Lung (tissue), 12 donors: ENCODE data around the gene WWTR1. TPM values are rescaled to one million over a fixed set of nuclear protein-coding genes. Genes with fewer than 3 reads are reported as not detected.

Source experiments
- ATAC-seq: fragments of 200-7000 bp; cut with Tn5 transposase; one replicate; pipeline ENCODE4 v1.9.1; 2020; ENCODE audit warnings: moderate number of reproducible peaks; ENCODE audit not compliant: insufficient read depth, low FRiP score
- DNase-seq, 3 donors: peaks; one replicate each; pipeline ENCODE4 v3.0.0-alpha.2; 2013 to 2017
- H3K27ac ChIP-seq, 2 donors: one replicate each; pipeline ENCODE4 v1.5.1; 2013; ENCODE audit warnings: mild to moderate bottlenecking in 2 of 2, moderate library complexity in 2 of 2, control low read depth in 1 of 2, inconsistent platforms in 1 of 2, low read depth in 1 of 2, low read length in 1 of 2
- H3K27me3 ChIP-seq, 3 donors: one replicate each; pipeline ENCODE4 v1.5.1; 2013; ENCODE audit warnings: low read length in 2 of 3; ENCODE audit not compliant: control insufficient read depth in 3 of 3, insufficient read depth in 3 of 3
- H3K36me3 ChIP-seq, 4 donors: one replicate each; pipeline ENCODE4 v1.5.1; 2013; ENCODE audit warnings: low read length in 4 of 4, mild to moderate bottlenecking in 1 of 4, moderate library complexity in 1 of 4; ENCODE audit not compliant: control insufficient read depth in 4 of 4, insufficient read depth in 4 of 4
- H3K4me1 ChIP-seq, 5 donors: one replicate each; pipeline ENCODE4 v1.5.1; 2013; ENCODE audit warnings: low read length in 5 of 5, mild to moderate bottlenecking in 2 of 5, moderate library complexity in 1 of 5; ENCODE audit not compliant: control insufficient read depth in 5 of 5, insufficient read depth in 5 of 5
- H3K4me3 ChIP-seq: one replicate; pipeline ENCODE4 v1.5.1; 2013; ENCODE audit warnings: mild to moderate bottlenecking, control low read depth, moderate library complexity
- H3K9ac ChIP-seq, 2 donors: one replicate each; pipeline ENCODE4 v1.5.1; 2013; ENCODE audit warnings: low read length in 2 of 2, control low read depth in 1 of 2; ENCODE audit not compliant: insufficient read depth in 1 of 2
- H3K9me3 ChIP-seq, 4 donors: one replicate each; pipeline ENCODE4 v1.5.1; 2013; ENCODE audit warnings: low read length in 3 of 4, mild to moderate bottlenecking in 1 of 4, moderate library complexity in 1 of 4; ENCODE audit not compliant: control insufficient read depth in 4 of 4, insufficient read depth in 3 of 4
- WGBS, 2 donors: extraction: QIAGEN DNeasy Blood & Tissue Kit; methylation state at CpG; one replicate each; pipeline ENCODE4 v1.1.7; 2013; 5-methylcytosine and 5-hydroxymethylcytosine counted together
- polyA plus RNA-seq, 2 donors: library from polyadenylated mRNA; stranded (reverse); fragments of 200-250 nt; gene quantifications; one replicate each; pipeline ENCODE4 v1.2.1, GENCODE V29; 2013
- total RNA-seq, 2 donors: library from RNA; depleted of rRNA in 1 of 2; stranded (reverse); fragments of >200 nt in 1 of 2; gene quantifications; one replicate each; pipeline ENCODE4 v1.2.1, GENCODE V29; 2014 to 2021
- TF ChIP-seq, protein P1 (sequence below): IDR thresholded peaks from 2 replicates; pipeline ENCODE4 v1.5.1; 2012; ENCODE audit warnings: mild to moderate bottlenecking; ENCODE audit errors: control extremely low read depth, extremely low read depth
- donor health status: control.
- donor health status: control.
- donor health status: Bipolar disorder and iron deficiency.
- donor health status: healthy.
- donor health status: DM: yes; HTN: yes; CAD: no.

Gene WWTR1
- total and polyA plus RNA-seq, 4 donors: 29.3 to 186 (median 63.4) TPM

DNA sequence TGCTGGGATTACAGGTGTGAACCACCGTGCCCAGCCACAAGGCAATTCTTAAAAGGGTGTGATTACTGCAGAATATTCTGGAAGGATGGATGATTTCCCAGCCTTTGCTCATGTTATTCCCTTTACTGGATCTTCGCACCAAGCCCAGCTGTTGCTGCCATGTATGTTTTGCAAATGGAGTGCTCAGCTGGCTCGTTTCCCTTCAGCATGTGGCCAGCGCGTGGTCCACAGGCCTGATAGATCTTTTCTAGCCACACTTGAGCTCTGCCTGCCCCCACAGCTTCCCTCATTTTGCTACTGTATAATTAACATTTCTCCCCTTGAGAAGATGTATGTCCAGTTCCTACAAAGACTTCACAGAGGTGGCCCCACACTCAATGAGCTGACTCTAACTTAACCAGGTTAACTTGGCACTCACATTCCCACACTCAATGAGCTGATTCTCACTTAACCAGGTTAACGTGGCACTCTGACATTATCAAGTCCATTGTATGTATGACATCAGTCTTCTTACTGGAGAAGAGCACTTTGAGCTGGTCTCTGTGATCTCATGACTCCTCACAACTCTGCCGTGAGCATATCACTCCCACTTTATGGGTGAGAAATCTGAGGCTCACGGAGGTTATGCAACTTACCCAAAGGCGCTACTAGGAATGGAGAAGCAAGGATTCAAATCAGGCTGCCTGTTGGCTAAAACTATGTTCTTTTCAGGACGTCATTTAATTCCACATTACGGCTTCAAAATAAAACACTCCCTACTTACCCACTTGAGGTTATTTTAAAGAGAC lies 134.1 kb downstream of the WWTR1 start:
- H3K4me1 ChIP-seq: peaks cover 0 to 10% (median 0%) of the 10 kb centered on the region in 5 donors
- TF ChIP-seq, protein P1, sequence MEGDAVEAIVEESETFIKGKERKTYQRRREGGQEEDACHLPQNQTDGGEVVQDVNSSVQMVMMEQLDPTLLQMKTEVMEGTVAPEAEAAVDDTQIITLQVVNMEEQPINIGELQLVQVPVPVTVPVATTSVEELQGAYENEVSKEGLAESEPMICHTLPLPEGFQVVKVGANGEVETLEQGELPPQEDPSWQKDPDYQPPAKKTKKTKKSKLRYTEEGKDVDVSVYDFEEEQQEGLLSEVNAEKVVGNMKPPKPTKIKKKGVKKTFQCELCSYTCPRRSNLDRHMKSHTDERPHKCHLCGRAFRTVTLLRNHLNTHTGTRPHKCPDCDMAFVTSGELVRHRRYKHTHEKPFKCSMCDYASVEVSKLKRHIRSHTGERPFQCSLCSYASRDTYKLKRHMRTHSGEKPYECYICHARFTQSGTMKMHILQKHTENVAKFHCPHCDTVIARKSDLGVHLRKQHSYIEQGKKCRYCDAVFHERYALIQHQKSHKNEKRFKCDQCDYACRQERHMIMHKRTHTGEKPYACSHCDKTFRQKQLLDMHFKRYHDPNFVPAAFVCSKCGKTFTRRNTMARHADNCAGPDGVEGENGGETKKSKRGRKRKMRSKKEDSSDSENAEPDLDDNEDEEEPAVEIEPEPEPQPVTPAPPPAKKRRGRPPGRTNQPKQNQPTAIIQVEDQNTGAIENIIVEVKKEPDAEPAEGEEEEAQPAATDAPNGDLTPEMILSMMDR: no peak
- no peak overlapping the region for H3K9ac ChIP-seq
- H3K36me3 ChIP-seq: peaks cover 0 to 25% (median 12%) of the 10 kb centered on the region in 4 donors
- H3K9me3 ChIP-seq: no peaks in the 10 kb centered on the region
- H3K27ac ChIP-seq: peak overlapping the region in 1 of 2 donors; percentile 39
- H3K4me3 ChIP-seq: no peak overlapping the region
- ATAC-seq: no peak
- no peaks in the 10 kb centered on the region for H3K27me3 ChIP-seq
- 72 to 73% methylated on average over 11 of the region's 11 CpGs for WGBS, 2 donors
- DNase-seq: no peak

DNA sequence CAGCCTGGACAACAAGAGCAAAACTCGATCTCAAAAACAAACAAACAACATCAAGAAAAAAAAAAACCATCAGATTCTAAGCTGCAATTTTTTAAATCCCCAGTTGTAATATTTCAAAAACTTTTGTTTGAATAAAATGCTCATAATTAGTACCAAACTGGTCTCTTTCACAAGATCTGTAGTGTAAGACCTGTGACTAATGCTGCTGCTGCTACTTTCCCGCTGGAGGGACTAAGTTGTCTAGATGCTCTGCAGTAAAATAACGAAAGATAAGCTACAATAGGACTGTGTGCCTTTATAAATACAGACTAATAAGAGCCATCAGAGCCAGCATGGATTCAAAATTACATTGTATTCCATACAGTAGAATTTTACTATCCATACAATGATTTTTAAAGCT lies 137.9 kb downstream of the WWTR1 start:
- whole genome bisulfite sequencing, 2 donors: 83 to 84% methylated on average over 3 of the region's 3 CpGs
- Histone ChIP-seq H3K27ac (no peak overlapping the region), H3K9ac (no peak overlapping the region), H3K4me3 (no peak overlapping the region), H3K27me3 (no peaks in the 10 kb centered on the region), H3K4me1 (no peaks in the 10 kb centered on the region), H3K9me3 (no peaks in the 10 kb centered on the region), H3K36me3 (peaks cover 0 to 24% (median 11%) of the 10 kb centered on the region in 4 donors)
- TF ChIP-seq, protein P1: no peak
- ATAC-seq: no peak
- no peak for DNase-seq

DNA sequence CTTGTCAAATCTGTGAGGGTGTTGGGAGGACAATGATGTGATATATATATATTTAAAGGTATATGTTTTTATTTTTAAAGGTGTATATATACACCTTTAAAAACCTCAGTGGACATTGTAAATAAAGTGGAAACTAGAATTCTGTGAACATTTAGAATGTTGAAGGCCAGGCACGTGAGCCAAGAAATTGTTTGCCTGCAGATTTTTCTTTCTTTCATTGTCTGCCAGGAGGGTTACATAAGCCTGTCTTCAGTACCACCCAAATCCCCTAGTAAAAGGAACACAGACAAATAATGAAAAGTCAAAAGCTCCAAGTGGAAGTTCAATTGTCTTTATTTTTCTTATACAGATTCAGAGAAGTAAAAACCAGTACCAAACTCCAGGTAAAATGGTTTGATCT lies 140.9 kb downstream of the WWTR1 start:
- ATAC-seq: no peak
- no peak for DNase-seq

More for the DNA sequence above, 140.9 kb downstream of the WWTR1 start:
- Histone ChIP-seq H3K4me3 (no peak overlapping the region), H3K9me3 (no peaks in the 10 kb centered on the region), H3K36me3 (peaks cover 0 to 18% (median 10%) of the 10 kb centered on the region in 4 donors), H3K27ac (no peak overlapping the region), H3K4me1 (no peaks in the 10 kb centered on the region), H3K9ac (no peak overlapping the region), H3K27me3 (no peaks in the 10 kb centered on the region)
- TF ChIP-seq, protein P1: no peak
- 50 to 53% methylated on average over 1 of the region's 1 CpG for WGBS, 2 donors
